Ureter (tissue), 1 donor: ENCODE measurements around the gene SYNM. TPM values are rescaled to one million over a fixed set of nuclear protein-coding genes. Genes with fewer than 3 reads are reported as not detected.

Experiments
- DNase-seq: peaks from one replicate; pipeline ENCODE4 v3.0.0-alpha.2; 2020; ENCODE audit warnings: low spot score
- total RNA-seq: library from RNA; stranded (reverse); gene quantifications from one replicate; pipeline ENCODE4 v1.2.4, GENCODE V29; 2023
- donor health status: DM: yes; HTN: yes; CAD: no.

SYNM gene
- total RNA-seq, 1 donor from 2014 or later, result 189 TPM

DNA sequence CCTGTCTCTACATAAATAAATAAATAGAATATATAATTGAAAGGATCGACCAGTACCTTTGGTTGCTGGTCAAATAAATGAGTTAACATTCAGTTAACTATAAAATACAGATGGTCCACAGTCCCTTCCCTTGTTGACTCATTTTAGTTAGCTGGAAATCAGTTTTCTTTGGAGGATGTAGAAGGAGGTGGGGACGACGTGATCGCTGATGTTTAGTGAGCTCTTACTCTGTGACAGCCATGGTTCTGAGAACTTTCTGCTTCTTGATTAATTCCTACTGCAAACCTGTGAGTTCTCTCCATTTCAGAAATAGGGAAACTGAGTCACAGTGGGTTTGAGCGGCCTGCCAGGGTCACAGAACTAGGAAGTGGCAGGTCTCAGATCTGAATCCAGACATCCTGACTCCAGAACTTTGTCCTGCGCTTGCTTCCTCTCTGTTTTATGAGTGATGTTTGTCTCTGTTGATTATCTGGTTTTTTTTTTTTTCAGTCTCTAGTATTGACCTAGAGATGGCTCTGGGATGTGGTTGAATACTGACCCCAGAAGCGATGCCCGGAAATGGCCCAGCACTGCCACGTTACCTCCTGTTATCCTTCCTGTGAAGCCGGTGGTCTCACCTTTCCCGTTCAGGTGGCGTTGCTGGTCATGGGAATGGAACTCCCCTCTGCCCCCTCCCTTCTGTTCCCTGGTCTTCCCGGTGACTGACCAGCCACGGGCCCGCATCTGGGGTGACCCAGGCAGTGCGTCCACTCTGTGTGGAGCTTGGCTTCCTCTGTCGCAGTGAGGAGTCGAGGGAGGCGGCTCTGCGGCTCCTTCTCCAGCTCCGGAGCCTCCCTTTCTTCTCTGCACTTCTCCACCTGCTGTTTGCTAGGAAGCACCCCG lies 18.2 kb downstream of the SYNM start:
- no peak for DNase-seq

DNA sequence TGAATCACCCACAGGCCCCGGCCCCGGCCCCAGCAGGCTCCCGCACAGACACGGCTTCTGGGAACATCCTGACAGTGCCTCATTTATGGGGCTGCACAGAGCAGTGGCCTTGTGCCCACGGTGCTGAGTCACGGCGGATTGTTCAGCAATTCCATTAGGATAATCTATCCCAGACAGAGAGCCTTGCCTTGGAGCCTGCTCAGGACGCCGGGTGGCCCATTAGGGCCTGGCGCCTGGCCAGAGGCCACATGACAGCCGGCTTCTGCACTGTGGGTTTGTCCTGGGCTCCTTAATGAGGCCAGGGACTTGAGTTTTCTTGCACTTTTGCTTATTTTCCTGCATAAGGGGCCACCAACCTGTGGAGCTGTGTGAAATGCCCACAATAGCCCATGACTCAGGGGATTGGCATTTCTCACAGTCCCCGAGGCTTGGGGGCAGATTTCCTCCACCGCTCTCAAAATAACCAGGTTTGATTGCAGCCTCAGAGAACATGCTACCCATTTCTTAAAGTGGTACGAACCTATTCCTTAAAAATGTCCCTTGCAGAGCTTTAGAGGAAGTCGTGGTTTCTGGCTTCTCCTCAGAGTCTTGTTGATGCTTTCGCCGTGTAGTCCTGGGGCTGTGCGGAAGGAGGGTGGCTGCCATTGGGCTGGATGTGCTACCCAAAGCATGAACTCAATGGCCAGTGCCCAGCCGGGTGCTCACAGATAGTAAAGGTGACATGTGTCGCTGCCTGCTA lies 19.0 kb downstream of the SYNM start:
- peak; percentile 83 for DNase-seq

GRCh38 chr15:99124641-99125040 lies 19.8 kb downstream of the SYNM start:
- DNase-seq, result no peak

DNA sequence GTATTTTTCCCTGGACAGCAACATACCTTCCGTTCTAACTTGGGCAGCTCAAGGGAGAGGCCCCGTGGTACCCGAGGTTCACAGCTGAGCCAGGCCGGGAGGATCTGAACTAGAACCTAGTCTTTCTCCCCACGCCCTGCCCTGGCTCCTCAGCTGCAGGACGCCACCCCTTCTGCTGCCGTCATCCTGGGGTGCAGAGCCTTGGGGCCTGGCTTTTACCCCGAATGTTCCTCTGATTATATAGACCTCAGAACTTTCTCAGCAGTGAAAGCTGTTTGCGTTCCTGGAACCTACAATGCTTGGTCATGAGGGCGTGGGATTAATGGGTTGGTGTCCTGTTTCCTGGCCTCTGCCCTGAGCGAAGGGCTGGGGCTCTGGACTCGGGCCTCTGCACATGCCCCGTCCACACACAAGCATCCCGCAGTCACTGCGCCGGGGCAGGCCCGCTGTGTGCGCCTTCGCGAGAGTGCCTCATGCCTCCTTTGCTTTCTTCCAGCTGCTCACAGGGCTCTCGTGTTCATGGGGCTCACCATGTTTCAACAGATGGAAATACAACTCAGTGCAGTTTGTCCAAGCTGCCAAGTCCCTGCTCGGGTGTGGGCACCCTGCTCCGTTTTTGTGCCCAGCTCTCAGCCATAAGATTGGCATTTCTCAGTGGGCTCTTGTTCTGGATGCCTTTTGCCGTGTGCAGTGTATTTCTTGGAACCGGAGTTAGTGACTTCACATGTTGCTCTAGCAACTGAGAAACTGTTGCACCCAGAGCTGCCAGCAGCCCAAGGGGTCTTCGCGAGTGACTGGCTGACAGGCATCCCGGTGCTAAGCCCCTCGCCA lies 20.4 kb downstream of the SYNM start:
- DNase-seq, result no peak

- no peak for DNase-seq
Measured at GRCh38 chr15:99126131-99126588, 21.3 kb downstream of the SYNM start.

GRCh38 chr15:99126930-99127329 lies 22.1 kb downstream of the SYNM start:
- no peak for DNase-seq

DNA sequence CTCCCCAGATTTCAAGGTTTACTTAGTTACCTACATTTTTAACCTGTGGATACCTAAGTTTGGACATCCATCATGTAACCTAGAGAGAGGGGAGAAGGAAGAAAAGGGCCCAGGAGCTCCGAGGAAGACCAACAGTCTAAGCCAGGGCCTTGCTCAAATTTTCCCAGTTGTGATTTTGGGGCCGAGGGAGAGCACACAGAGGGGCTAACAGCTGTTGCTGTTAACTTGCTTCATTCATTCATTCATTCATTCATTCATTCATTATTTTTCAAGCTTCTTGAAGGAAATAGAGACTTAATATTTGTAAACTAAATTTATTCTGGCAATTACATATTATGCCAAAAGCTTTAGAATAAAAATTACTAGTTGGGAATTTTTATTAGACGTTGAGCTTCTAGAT lies 22.9 kb downstream of the SYNM start:
- DNase-seq, result no peak

DNA sequence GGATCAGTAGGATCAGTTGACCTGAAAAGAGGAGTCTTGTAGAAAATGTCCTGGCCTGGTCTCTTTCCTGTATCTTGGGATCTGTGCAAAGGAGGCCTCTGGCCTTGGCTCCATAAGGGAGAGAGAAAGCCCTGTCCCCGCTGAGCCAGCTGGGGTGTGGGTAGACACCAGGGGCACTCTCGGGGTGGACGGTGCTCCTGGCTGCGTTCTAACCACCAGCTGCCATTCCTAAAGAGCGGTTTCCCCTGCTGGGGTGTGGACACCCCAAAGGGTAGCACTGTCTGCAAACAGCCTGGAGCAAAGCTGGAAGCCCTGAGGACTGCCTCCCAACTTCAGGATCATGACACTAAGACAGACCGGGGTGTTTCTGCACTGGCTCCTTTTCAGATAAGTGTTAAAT lies 23.5 kb downstream of the SYNM start:
- DNase-seq, result no peak

GRCh38 chr15:99129644-99130043 lies 24.8 kb downstream of the SYNM start:
- no peak for DNase-seq

DNA sequence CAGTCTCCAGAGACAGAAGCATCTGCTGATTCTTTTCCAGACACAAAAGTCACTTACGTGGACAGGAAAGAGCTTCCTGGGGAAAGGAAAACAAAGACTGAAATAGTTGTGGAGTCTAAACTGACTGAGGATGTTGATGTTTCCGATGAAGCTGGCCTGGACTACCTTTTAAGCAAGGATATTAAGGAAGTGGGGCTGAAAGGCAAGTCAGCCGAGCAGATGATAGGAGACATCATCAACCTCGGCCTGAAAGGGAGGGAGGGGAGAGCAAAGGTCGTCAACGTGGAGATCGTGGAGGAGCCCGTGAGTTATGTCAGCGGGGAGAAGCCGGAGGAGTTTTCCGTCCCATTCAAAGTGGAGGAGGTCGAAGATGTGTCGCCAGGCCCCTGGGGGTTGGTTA lies 25.4 kb downstream of the SYNM start:
- DNase-seq, result no peak

DNA sequence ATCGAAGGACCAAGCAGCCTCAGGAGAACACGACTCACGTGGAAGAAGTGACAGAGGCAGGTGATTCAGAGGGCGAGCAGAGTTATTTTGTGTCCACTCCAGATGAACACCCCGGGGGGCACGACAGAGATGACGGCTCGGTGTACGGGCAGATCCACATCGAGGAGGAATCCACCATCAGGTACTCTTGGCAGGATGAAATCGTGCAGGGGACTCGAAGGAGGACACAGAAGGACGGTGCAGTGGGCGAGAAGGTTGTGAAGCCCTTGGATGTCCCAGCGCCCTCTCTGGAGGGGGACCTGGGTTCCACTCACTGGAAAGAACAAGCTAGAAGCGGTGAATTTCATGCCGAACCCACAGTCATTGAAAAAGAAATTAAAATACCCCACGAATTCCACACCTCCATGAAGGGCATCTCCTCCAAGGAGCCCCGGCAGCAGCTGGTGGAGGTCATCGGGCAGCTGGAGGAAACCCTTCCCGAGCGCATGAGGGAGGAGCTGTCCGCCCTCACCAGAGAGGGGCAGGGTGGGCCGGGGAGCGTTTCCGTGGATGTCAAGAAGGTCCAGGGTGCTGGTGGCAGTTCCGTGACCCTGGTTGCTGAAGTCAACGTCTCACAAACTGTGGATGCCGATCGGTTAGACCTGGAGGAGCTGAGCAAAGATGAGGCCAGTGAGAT lies 26.0 kb downstream of the SYNM start:
- DNase-seq, result no peak

DNA sequence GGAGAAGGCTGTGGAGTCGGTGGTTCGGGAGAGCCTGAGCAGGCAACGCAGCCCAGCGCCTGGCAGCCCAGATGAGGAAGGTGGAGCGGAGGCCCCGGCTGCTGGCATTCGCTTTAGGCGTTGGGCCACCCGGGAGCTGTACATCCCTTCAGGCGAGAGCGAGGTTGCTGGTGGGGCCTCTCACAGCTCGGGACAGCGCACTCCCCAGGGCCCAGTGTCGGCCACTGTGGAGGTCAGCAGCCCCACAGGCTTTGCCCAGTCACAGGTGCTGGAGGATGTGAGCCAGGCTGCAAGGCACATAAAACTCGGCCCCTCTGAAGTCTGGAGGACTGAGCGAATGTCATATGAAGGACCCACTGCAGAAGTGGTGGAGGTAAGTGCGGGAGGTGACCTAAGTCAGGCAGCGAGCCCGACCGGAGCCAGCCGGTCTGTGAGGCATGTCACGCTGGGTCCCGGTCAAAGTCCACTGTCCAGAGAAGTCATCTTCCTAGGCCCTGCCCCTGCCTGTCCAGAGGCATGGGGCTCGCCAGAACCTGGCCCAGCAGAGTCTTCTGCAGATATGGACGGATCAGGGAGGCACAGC lies 26.7 kb downstream of the SYNM start:
- no peak for DNase-seq

DNA sequence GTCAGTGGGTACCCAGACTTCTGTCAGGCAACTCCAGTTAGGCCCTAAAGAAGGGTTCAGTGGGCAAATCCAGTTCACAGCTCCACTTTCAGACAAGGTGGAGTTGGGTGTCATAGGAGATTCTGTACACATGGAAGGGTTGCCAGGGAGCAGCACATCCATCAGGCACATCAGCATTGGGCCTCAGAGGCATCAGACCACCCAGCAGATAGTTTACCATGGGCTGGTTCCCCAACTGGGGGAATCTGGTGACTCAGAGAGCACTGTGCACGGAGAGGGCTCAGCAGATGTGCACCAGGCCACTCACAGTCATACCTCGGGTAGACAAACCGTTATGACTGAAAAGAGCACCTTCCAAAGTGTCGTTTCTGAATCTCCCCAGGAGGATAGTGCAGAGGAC lies 27.2 kb downstream of the SYNM start:
- no peak for DNase-seq

DNA sequence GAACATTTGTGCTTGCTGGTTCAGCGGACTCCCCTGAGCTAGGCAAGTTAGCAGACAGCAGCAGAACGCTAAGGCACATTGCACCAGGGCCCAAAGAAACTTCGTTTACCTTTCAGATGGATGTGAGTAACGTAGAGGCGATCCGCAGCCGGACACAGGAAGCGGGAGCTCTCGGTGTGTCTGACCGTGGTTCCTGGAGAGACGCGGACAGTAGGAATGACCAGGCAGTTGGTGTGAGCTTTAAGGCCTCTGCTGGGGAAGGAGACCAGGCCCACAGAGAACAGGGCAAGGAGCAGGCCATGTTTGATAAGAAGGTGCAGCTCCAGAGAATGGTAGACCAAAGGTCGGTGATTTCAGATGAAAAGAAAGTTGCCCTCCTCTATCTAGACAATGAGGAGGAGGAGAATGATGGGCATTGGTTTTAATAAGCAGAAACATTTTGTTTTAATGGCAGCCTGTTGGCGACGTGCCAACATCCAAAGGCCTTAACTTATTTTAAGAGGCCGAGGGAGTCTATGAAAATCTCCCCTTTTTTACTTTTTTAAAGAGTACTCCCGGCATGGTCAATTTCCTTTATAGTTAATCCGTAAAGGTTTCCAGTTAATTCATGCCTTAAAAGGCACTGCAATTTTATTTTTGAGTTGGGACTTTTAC lies 27.9 kb downstream of the SYNM start:
- DNase-seq, result no peak

GRCh38 chr15:99134317-99134821 lies 29.5 kb downstream of the SYNM start:
- no peak for DNase-seq

DNA sequence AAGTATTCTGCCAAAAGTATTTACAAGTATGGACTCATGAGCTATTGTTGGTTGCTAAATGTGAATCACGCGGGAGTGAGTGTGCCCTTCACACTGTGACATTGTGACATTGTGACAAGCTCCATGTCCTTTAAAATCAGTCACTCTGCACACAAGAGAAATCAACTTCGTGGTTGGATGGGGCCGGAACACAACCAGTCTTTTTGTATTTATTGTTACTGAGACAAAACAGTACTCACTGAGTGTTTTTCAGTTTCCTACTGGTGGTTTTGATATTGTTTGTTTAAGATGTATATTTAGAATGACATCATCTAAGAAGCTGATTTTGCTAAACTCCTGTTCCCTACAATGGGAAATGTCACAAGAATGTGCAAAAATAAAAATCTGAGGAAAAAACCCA lies 30.3 kb downstream of the SYNM start:
- DNase-seq, result no peak

- DNase-seq, result no peak
Measured at GRCh38 chr15:99137111-99137546, 32.2 kb downstream of the SYNM start.

GRCh38 chr15:99137877-99138276 lies 33.0 kb downstream of the SYNM start:
- DNase-seq, result no peak

- DNase-seq, result no peak
Measured at GRCh38 chr15:99138491-99138982, 33.7 kb downstream of the SYNM start.

GRCh38 chr15:99139276-99139675 lies 34.4 kb downstream of the SYNM start:
- no peak for DNase-seq
